ENCODE data around the gene PRPF6.

PRPF6 gene

DNA sequence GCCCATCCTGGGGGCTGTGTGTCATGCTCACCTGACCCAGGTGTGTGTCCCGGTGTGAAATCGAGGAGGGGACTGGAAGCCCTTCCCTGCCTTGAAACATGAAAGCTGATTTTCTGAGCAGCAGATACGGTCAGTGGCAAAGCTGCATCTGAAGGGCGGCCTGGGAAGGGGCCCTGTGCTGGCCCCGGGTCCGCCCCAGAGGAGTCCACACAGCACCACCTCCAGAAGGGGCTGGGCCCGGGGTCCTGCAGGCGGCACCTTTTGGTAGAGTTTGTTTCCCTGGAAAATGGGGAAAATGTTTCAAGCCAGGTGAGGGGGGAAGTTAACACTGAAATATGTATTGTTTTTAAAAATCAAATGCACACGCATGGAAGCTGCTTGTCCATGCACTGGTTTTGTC is 45.5 kb upstream of the PRPF6 start:
- DNase-seq (ENCODE audit: low spot score) = no peak
- Histone ChIP-seq H3K27ac (no peak overlapping the region), H3K4me3 (no peak overlapping the region)
- TF ChIP-seq, protein P1, sequence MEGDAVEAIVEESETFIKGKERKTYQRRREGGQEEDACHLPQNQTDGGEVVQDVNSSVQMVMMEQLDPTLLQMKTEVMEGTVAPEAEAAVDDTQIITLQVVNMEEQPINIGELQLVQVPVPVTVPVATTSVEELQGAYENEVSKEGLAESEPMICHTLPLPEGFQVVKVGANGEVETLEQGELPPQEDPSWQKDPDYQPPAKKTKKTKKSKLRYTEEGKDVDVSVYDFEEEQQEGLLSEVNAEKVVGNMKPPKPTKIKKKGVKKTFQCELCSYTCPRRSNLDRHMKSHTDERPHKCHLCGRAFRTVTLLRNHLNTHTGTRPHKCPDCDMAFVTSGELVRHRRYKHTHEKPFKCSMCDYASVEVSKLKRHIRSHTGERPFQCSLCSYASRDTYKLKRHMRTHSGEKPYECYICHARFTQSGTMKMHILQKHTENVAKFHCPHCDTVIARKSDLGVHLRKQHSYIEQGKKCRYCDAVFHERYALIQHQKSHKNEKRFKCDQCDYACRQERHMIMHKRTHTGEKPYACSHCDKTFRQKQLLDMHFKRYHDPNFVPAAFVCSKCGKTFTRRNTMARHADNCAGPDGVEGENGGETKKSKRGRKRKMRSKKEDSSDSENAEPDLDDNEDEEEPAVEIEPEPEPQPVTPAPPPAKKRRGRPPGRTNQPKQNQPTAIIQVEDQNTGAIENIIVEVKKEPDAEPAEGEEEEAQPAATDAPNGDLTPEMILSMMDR (IDR thresholded peaks at IDR 0.05) = no peak

DNA sequence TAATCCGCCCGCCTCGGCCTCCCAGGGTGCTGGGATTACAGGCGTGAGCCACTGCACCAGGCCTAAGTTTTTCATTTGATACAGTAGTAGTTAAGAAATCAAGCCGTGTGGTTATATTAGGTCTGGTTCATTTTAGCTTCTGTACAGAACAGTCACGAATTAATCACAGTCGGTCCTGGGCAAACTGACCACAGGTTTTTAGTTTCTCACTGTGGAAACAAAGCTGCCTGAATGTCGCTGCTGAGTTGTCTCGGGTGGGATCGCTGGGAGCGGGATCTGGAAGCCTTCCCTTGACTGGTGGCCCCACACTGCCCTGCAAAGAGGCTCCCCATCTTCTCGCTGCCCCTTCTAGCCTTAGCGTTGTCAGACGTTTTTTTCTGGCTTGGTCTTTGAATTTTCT is 43.3 kb upstream of the PRPF6 start:
- DNase-seq (ENCODE audit: low spot score) = no peak
- TF ChIP-seq, protein P1 (IDR thresholded peaks at IDR 0.05) = no peak
- no peak overlapping the region for H3K4me3 ChIP-seq
- H3K27ac ChIP-seq = no peak overlapping the region

DNA sequence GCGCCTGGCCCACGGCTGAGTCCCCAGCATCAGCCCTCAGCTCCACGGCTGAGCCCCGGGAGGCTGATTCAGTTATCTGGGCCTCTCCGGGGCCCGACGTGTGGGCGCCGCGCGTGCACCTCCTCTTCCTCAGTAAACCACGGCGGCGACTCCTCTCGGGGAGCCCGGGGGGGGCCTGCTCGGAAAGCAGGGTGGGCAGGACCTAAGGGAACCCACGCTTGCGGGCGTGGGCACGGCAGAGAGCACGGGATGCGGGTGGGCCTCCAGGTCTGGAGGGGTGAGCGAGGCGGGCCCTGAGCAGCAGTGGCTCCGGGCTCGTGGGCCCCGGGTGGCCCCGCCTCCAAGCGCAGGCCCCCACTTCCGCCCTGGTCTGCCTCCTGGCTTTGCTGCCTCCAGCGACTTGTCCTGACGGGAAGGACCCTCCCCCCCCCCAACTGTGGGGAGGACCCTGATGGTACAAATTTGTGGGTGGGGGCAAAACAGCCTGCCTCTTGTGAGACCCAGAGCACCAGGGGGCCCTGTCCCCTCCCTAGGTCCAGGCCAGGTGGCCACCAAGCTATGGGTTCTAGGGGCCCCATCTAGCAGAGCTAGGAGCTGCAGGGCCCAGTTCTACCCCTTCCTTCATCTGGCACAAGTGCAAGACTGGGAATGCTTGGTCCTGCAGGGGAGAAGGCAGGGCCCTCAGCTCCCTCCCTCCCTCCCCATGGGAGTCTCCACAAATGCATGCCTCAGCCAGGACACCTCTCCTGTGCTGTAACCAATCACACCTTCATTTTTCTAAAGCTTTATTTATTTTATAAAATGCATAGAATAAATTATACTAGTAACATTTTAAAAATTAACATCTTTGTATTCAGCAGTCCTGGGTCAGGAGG is 41.6 kb upstream of the PRPF6 start:
- no peak for DNase-seq (ENCODE audit: low spot score)
- TF ChIP-seq, protein P1 (IDR thresholded peaks at IDR 0.05) = no peak
- Histone ChIP-seq H3K27ac (no peak overlapping the region), H3K4me3 (no peak overlapping the region)

DNA sequence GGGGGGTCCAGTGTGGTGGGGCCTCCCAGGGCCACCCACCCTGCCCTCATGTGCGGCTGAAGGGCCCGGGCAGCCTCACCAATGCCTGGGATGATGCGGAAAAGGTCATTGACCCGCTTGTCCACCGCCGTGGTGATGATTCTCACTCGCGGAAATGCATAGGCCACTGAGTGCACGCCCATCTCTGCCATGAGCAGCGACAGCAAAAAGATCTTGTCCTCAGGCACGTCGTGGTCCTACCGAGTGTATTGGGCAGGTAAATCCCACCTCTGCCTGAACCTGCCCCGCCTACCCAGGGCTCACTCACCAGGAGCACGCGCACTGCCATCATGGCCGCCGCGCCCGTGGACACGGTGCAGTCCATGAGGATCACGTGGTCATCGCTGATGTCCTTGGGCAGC is 40.9 kb upstream of the PRPF6 start:
- no peak for DNase-seq (ENCODE audit: low spot score)
- TF ChIP-seq, protein P1 (IDR thresholded peaks at IDR 0.05) = no peak

DNA sequence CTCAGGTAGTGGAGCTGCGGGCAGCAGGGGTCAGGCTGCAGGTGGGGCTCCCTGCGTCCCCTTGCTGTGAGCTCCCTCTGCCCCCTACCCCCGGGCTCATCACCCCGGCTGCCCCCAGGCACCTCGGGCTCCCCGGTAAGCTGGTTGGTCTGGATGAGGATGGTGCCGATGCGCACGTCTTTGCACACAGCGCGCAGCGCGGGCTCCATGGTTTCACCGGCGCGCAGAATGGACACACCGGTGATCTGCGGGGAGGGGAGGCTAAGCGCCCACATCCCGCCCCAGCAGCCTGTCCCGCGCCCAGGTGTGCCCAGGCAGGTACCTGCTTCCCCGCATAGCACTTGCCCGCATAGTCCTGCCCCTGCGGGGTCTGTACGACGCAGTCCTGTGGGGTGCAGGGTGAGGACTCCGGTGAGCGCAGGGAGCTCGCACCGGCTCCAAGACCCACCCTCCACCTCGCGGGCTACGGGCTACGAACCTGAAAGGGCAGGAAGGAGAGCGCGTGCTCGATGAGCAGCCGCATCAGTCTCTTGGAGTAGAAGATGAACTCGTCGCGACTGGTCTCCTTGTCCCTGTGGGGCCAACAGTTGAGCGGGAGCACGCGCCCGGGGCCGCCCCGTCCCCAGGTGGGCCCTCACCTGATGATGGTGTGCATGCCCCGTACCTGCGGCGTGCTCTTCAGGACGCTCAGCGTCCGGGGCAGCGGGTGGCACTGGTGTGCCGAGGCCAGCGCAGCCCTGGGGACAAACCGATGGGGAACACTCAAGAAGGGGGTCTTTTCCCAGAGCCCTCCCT is 40.3 kb upstream of the PRPF6 start:
- TF ChIP-seq, protein P1 (IDR thresholded peaks at IDR 0.05) = no peak
- H3K4me3 ChIP-seq = no peak overlapping the region
- DNase-seq (ENCODE audit: low spot score) = no peak
- H3K27ac ChIP-seq = no peak overlapping the region

More for the DNA sequence above, 40.9 kb upstream of the PRPF6 start:
- Histone ChIP-seq H3K4me3 (no peak overlapping the region), H3K27ac (no peak overlapping the region)

DNA sequence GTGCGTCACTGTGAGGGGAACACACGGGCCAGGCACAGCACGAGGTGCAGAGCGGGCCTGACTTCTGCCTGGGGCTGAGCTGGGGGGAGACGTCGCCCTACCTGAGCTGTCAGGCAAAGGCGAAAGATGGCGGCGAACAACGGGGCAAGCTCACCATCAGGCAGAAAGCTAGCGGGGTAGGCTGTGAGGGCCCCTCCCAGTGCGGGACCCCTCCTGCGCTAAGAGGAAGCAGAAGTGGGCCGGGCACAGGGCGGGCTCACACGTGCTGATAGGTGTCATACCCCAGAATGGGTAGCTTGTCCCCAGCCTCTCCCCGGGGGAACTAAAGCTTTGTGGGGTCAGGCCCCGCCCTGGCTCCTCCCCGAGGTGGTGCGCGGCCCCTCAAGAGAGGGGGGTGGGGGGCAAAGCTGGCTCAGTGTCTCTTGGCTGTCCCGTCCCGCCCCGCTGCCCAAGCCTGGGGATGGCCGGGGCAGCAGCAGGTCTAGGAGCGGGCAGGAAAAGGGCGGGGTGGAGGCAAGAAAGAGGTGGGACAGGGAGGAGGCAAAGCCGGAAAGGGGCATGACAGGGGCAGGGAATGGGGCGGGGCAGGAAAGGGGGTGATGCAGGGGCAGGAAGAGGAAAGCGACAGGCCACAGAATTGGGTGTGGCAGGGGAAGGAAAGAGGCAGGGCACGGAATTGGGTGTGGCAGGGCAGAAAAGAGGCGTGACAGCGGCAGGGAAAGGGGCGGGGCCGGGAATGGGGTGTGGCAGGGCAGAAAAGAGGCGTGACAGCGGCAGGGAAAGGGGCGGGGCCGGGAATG is 39.5 kb upstream of the PRPF6 start:
- no peak overlapping the region for H3K4me3 ChIP-seq
- TF ChIP-seq, protein P1 (IDR thresholded peaks at IDR 0.05) = no peak
- DNase-seq (ENCODE audit: low spot score) = no peak
- H3K27ac ChIP-seq = peak overlapping the region in 1 of 2 donors; percentile 61
